Prostate gland (tissue), 2 donors: ENCODE data around the gene NPHS2.

Experiments
- POLR2A ChIP-seq: fragments of 450-650 bp; IDR thresholded peaks from one replicate; pipeline ENCODE4 v1.6.1; 2016; ENCODE audit warnings: antibody characterized with exemption, mild to moderate bottlenecking
- TF ChIP-seq, protein P1 (sequence below), 4 experiments: fragments of 200-600 bp in 2 of 4; fragments of 450-650 bp in 2 of 4; sonication (generic) in 2 of 4; IDR thresholded peaks; 1 replicate in 3 of 4; 2 replicates in 1 of 4; pipeline ENCODE4 v1.5.1; 2016 to 2019; ENCODE audit warnings: antibody characterized with exemption in 4 of 4, mild to moderate bottlenecking in 2 of 4, moderate library complexity in 2 of 4

DNA sequence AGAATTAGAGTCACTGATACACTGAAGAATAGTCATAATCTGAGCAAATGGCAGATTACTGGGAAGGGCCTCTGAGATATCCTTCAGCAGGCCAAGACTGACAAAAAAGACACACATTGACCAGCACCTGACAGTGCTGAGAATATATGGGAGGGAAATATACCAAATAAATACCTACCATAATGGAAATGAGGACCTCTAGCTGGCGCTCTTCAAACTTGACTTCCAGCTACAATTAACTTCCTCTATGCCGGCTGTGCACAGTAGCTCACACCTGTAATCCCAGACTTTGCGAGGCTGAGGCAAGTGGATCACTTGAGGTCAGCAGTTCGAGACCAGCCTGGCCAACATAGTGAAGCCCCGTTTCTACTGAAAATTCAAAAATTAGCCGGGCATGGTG, 69.5 kb downstream of the NPHS2 start:
- TF ChIP-seq, protein P1, sequence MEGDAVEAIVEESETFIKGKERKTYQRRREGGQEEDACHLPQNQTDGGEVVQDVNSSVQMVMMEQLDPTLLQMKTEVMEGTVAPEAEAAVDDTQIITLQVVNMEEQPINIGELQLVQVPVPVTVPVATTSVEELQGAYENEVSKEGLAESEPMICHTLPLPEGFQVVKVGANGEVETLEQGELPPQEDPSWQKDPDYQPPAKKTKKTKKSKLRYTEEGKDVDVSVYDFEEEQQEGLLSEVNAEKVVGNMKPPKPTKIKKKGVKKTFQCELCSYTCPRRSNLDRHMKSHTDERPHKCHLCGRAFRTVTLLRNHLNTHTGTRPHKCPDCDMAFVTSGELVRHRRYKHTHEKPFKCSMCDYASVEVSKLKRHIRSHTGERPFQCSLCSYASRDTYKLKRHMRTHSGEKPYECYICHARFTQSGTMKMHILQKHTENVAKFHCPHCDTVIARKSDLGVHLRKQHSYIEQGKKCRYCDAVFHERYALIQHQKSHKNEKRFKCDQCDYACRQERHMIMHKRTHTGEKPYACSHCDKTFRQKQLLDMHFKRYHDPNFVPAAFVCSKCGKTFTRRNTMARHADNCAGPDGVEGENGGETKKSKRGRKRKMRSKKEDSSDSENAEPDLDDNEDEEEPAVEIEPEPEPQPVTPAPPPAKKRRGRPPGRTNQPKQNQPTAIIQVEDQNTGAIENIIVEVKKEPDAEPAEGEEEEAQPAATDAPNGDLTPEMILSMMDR (IDR thresholded peaks at IDR 0.05): no peak
- TF ChIP-seq POLR2A: no peak
